HG02588 (cell line): ENCODE measurements around the gene NTNG2.
"Not testable (repeated sequence)": the region's sequence is repeated elsewhere in the genome, so short reads cannot be mapped to it uniquely, and the experiment has no call there.

Experiments used
- ATAC-seq: cut with Tn5 transposase; IDR thresholded peaks from one replicate; pipeline ENCODE4 v1.9.1; 2021; ENCODE audit warnings: mild to moderate bottlenecking, moderate library complexity; ENCODE audit not compliant: unreplicated experiment

Gene NTNG2, protein sequence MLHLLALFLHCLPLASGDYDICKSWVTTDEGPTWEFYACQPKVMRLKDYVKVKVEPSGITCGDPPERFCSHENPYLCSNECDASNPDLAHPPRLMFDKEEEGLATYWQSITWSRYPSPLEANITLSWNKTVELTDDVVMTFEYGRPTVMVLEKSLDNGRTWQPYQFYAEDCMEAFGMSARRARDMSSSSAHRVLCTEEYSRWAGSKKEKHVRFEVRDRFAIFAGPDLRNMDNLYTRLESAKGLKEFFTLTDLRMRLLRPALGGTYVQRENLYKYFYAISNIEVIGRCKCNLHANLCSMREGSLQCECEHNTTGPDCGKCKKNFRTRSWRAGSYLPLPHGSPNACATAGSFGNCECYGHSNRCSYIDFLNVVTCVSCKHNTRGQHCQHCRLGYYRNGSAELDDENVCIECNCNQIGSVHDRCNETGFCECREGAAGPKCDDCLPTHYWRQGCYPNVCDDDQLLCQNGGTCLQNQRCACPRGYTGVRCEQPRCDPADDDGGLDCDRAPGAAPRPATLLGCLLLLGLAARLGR

DNA sequence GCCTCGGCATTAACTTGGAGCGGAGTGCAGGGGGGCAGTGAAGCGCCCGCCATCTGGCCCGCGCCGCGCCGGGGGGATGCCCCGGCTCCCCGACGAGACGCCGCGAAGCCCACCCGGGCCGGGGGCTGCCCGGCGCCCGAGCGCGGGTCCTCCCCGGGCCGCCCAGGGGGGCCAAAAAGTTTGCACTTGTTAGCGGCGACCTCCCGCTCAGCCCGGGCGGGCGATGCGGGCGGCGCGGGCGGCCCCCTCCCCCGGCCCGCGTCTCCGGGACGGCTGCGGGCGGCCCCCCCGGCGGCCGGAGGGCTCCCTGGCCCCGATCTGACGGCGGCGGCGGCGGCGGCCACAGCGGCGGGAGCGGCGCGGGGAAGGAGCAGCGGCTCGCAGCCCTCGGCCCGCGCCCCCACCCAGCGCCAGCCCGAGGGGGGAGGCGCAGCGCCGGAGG, at the start of gene NTNG2:
NTNG2 (plus strand) TSS at position 316 of the 442 bp plus-strand sequence. CDS start 4,774 bp downstream, outside the sequence.
- no peak for ATAC-seq

DNA sequence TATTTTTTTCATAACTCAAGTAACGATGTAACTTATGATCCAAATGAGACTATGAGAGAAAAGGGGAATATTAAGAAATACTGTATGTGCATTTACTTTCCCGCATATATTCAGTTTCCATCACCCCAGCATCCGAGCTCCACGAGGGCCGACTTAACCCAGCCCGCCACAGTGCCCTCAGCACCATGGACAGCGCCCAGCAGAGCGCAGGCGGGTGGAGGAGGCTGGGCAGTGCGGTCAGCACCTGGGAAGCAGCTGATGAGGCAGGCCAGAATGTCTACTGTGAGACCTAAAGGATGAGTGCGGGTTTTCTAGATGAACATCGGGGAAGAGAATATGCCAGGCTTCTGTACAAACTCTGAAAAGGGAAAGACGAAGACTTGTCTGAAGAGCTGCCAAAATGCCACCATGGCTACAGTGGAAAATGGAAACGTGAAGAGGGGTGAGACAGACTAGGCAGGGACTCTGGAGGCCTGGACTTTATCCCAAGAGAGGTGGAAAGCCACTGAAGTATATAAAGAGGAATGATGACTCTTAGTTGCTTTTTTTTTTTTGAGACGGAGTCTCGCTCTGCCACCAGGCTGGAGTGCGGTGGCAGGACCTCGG, 47.7 kb upstream of the NTNG2 start:
- no peak for ATAC-seq

DNA sequence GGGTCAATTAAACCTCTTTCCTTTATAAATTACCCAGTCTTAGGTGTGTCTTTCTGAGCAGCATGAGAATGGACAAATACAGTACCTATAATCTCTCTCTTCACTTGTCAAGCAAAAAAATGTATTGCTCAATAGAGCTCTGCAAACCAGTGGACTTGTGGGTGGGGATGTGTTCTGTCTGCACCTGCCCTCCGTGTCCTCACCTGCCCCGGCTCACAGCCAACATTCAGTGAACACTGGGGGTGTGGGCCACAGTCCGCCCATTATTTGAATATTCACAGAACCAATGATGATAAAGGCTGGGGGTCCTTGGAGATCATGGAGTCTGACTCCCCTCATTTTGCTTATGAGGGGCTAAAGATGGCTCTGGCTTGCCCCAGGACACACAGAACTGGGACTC, 45.3 kb upstream of the NTNG2 start:
- ATAC-seq, result no peak

DNA sequence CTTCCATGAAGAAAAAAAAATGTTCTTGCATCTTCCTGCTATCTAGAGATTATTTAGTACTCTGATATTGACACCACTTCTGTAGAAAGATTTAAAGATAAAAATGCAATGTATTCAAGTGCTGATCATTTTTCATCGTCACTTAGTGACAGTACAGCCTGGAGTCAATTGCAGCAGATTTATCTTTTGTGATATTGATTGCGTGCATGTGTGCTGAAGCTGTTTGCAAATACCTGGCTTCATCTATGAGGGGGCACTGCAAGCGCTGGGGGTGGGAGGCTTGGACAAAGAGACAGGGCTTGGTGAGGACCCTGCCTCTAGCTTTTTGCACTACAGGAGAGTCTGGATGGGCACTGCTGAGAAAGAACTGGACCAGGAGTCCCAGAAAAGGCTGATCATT, 44.2 kb upstream of the NTNG2 start:
- no peak for ATAC-seq

DNA sequence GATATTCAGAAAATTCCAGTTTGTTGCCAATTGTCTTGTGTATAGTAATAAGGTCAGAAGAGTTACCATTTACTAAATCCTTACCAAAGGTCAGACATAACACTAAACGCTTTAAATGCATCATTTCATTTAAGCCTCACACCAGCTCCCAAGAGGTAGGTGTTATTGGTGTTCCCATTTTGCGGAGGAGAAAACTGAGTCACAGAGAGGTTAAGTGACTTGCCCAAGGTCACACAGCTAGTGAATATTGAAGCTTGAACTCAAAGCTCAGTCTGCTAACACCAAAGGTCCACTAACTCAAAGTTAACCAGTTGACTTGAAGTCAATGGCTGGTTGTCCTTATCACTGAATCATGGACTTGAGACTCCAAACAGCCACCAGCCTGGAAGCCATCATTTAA, 40.8 kb upstream of the NTNG2 start:
- no peak for ATAC-seq

DNA sequence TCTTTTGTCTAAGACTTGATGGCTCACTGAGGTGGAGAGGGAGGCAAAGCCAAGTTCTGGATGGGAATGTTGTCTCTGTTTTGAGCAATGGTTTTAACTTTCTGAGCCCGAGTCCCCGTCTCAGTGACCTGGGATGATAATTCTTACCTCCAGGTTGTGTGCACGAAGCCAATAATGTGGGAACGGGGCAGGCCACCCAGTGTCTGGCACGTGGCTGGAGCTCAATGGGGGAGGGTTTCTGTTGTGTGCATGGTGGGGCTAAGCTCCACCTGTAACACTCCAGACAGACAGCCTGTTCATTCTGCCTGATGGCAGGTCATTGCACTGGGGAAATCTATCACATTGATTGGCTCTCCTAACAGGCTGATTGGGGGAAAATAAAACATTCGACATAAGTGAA, 37.1 kb upstream of the NTNG2 start:
- ATAC-seq, result no peak

DNA sequence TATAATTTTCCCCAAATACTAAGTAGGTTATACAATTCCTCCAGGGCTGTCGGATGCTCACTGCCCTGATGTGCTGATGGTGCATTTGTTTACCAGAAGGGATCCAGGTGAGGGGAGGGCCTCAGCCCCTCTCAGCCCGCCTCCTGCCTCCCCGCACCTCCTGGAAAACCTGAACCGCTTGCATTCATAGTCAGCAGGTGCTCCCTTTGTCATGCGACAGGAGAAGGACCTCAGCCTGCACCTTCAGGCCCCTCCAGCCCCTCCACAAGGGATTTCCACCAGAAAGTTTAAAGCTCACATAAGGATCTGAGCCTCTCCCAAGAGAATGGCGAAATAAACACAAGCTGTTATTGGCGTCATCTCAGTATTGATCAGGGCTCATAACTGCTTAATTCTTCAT, 36.5 kb upstream of the NTNG2 start:
- ATAC-seq, result no peak

DNA sequence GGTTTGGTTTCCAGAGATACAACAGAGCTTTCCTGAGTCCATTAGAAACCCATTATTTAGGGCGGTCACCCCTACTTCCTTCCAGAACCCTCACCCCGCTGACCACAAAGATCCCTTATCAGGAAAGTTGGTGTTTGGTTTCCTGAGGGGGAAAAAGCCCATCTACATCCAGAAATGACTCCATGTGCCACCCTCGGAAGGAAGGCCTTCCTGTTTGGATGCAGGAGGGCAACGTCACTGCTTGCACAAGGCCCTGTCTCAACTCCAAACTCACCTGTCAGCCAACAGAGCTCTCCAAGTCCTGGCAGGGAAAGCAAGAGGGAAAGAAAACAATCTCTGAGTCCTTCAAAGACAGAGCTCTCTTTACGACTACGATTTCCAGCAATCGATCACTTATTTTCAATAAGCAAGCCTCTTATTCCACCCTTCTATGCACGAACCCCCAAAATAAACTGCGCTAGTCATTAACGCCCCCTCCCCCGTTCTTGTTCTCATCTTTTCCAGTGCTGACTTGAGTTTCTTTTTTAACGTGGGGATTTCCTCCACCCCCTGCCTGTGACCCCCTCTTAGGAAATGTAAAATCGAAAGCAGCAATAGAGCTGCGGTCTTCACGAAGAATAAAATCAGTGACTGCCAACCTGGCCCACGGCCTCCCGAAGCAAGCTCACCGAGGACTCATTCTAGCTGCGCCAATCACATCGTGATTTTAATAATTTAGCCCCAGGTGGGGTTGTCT, 35.7 kb upstream of the NTNG2 start:
- ATAC-seq, result no peak

DNA sequence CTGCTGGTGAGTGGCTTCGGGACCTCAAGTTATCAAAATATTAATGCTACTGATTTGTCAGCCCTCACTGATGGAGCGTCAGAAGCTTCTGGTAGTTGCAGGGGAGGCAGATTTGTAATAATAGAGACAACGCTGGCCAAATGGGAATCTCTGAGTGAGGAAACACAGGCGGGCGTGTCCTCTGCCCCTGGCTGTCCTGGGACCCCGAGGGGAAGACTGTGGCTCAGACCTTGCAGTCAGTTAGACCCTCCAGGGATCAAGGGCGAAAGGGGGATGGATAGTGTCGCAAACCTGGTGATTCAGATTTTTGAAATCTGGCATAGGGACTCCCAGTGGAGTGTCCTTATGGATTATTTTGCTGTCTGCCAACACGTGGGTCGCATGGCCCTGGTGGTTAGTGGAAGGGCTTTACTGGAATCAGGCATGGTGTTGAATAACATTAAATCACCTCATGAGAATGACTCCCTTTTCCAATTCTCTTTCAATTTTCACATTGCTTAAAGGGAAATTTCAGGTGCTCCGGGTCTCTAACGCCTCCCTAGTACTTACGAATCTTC, 35.1 kb upstream of the NTNG2 start:
- ATAC-seq, result no peak

DNA sequence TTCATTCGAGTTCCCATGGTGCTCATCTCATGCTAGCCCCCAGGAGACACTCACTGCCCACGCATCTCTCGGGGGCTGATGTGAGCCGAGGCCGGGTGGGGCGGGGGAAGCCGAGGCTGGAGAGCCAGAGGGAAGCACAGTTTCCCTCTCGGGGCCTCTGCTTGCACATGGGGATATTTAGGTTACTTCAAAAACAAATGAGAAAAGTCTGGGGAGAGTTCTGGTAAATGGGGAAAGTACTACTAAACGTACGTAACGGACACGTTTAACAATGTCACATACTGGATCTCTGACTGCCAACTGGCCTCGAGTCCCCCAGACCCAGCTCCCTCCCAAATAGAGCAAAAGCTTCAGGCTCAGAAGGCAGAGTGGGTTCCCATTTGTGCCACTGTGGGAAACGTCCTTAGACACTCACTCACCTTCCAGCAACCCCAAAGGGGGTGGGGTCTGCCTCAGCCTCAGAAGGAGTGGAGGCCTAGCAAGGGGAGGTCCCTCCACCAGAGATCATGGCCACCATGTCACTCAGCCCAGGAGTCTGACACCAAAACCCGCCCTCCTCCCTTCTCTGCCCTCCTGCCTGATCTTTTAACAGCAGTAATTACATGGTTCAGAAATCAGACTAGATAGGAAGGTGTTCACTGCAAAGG, 33.8 kb upstream of the NTNG2 start:
- ATAC-seq, result no peak

DNA sequence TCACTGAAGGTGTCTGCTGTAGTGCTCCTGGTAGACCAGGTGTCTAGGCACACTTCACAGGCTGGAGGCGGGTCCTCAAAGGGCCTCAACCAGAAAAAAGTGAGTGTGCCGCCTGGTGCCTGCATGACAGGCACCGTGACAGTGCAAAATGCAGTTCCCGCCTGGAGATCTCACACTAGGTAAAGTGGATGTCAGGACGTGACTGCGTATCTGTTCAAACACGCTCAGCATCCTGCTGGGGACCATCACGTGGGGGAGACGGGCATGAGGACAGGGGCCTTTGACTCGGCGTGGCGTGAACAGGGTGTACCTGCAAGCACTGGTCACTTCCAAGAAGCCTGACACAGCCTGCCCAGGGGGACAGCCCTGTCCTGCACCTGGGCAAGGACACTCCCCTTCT, 32.3 kb upstream of the NTNG2 start:
- ATAC-seq, result no peak

DNA sequence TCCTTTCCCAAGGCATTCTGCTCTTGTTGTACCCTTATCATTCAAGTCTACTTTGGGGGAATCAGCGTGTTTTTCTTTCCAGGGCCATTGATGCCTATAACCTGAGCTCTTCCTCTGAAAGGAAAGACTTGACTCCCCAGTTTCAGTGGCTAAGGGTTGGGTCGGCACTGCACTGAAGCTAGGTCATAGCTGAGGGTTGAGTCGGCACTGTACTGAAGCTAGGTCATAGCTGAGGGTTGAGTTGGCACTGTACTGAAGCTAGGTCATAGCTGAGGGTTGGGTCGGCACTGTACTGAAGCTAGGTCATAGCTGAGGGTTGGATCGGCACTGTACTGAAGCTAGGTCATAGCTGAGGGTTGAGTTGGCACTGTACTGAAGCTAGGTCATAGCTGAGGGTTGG, 27.8 kb upstream of the NTNG2 start:
- ATAC-seq, result not testable (repeated sequence)

DNA sequence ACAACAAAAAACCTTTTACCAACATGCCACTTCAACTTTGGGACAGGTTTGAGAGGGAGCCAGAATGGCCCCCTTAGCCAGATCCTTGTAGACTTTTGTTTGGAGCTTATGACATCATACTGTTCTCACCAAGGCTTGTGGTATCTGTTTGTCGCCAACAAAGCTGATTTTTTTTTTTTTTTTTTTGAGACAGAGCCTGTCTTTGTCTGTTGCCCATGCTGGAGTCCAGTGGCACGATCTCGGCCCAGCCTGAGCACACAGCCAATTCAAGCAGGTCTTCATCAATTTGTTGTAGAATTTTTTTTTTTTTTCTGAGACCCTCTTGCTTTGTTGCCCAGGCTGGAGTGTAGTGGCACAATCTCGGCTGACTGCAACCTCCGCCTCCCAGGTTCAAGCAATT, 26.4 kb upstream of the NTNG2 start:
- no peak for ATAC-seq

DNA sequence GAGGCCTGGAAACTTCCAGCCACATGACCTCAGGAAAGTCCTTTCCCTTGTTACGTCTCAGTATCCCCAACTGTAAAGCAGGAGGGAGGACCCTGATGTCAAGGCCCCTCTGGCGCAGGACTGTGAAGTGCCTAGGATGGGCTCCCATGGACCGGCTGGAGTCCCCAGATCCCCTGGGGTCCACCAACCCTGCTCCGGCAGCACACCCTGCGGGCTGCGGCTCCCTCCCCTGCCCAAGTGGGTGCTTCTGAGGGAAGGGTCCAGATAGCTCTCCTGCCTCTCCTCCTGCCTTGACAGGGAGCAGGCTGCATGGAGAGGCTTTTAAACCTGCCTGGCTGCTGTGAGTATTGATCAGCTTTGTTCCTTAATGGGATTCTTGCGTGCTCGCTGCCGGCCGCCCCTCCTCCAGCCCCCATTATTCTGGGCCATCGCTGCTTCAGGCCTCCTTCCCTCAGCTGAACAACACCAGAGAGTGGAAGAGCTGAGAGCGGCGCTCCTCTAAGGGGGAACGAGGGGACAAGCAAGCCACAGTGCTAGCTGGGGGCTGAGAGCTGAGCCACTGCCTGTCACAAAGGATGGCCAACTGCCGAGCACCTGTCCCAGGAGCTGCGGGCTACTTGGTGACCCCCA, 25.6 kb upstream of the NTNG2 start:
- no peak for ATAC-seq

DNA sequence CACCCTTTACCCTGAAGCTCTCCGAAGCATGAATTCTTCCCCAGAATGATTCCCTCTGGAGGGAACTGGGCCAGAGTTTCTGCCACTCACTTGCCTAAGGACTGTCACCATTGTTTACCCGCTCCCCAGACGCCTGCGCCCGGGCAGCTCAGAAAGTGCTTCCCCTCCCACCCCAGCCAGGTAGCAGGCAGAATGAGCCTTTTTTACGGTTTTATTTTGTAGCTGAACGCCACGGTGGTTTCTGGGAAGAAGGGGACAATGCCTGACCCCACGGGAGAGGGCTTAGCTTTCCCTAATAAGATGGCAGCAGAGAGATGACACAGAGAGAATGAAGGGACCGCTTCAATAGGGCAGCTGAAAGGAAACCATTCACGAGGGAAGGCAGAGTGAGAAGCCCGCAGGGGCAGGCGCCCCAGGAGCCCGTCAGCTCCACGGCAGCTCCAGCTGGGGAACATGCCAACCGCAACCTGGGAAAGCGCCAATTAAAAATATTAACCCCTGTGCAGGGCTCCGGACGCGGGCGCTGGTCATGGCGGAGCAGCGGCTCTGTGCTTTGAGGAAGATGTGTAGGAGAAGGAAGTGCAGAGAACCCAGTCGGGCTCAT, 20.4 kb upstream of the NTNG2 start:
- no peak for ATAC-seq

DNA sequence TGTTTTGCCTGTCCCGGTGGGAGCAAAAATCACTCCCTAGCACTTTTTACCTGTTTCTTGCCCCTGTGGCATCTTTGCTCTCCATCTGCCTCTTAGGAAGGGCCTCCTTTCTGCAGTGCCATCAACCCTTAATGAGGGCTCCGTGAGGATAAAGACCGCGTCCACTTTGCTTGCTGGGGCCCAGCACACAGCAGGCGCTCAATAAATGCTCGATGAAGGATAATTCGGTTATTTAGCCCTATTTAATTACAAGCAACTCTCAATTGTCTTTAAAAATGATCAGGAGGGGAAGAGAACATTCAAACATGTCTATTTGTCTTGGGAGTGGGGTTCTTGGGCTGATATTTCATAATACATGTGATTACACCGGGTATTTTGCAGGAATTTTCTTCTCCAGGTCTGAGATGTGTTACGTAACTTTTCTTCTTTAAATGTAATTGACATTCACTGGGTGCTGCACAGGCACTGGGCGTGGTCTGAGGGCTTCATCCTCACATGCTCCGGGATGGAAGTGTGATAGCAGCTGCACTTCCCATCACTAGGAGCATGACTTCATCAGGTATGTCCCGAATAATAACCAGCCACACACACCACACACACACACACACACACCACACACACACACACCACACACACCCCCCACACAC, 19.8 kb upstream of the NTNG2 start:
- ATAC-seq, result no peak

DNA sequence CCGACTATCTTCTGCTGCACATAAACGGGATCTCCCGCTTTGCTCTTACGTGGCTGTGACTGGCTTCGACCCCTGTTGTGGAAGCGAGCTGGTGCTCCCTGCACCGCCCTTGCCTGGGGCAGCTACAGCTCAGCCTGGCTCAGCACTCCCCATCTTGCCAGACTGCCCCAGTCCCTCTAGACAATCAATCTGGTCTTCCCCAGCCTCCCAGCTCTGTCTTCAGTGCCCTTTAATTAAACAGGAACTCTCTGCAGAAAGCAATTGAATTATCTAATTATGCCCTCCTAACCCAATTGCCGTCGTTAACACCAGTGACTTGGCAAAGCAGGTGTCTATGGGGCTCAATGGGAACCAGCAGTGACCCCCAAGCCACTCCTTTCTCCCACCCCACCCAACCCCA, 18.9 kb upstream of the NTNG2 start:
- no peak for ATAC-seq

DNA sequence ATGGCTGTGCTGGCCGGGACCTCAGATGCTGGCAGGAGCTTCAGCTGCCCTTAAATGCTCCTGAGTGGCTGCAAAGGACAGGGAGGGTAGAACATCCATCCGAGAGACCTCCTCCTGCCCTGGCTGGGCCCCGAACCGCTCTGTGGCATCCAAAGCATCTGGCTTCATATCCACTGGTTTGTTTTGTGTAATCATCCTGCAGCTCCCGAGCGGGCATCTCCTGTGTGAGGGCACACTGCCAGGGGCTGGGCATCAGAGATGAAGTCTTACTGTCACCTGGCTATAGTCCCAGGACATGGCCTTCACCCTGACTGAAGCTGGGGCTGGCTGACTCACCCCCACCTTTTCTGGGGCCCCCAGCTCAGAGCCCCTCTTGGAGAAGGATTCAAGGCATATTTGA, 18.5 kb upstream of the NTNG2 start:
- ATAC-seq, result no peak

DNA sequence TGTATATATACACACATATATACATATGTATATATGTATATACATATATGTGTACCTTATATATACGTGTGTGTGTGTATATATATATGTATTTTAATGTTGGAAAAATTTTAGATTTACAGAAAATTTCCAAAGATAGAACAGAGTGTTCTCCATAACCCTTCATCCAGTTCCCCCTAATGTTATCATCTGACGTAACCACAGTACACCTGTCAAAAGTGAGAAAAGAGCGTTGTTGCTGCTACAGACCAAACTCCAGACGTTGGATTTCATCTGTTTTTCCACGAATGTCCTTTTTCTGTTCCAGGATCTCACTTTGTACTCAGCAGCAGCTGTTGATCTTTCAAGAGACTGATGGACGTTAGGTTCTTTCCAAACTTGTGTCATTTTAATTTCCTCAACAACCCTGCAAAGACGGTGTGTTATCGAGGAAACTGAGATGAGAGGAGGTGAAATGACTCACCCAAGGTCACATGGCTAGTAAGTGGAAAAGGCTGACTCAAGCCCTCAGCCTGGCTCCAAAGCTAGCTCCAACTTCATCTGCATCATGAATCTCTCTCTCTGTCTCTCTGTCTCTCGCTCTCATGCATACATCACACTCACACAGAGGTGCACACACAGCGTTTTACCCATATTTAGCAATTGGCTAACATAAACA, 17.0 kb upstream of the NTNG2 start:
- no peak for ATAC-seq
